ENCODE measurements around the gene GDF15. TPM values are rescaled to one million over a fixed set of nuclear protein-coding genes. Genes with fewer than 3 reads are reported as not detected.
A peak's percentile ranks its signal among the peaks of the same experiment; 100 is the strongest.
"Not testable (repeated sequence)": the region's sequence is repeated elsewhere in the genome, so short reads cannot be mapped to it uniquely, and the experiment has no call there.

Gene GDF15
- total and polyA plus RNA-seq, 12 donors, result 0.33 to 29.2 (median 4.5) TPM

DNA sequence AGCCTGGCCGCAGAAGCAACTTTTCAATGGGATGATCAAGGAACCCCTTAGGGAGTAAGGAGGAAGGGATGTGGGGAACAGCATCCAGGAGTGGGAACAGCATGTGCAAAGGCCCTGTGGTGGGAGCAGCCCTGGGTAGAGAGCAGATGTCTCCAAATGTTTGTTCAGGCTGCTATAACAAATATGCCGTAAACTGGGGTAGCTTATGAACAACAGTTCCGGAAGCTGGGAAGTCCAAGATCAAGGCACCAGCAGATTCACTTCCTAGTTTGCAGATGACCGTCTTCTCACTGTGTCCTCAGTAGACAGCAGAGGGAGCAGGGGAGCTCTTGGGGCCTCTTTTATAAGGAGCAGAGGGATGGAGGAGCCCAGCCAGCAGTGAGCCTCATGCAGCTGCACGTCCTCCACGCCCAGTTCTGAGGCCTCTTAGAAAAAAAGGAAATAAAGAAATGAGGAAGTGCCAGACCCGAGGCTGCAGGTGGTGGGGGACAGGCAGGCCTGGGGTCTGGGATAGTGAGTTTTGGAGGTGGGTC, 15.7 kb downstream of the GDF15 start:
- intact Hi-C loops (cut with DNase I), result loop anchor here in 1 of 2 donors (10.0 kb wide), 1 partner anchor 127 kb away; the partner anchor contains the start of gene IQCN
- peaks cover 7 to 15% of the 10 kb centered on the region in 2 donors for H3K4me1 ChIP-seq (replicated peaks in 1 of 2)
- DNase-seq, result peak in 6 of 7 donors; percentile 57 to 82 (median 74)
- H3K9me3 ChIP-seq (replicated peaks in 1 of 3), result no peaks in the 10 kb centered on the region
- H3K4me3 ChIP-seq, result no peak overlapping the region
- WGBS, 4 donors, result 45 to 59% (median 55%) methylated on average over 7 of the region's 7 CpGs
- no peaks in the 10 kb centered on the region for H3K36me3 ChIP-seq (replicated peaks in 1 of 2)
- H3K27me3 ChIP-seq, result no peaks in the 10 kb centered on the region
- TF ChIP-seq, protein P1, sequence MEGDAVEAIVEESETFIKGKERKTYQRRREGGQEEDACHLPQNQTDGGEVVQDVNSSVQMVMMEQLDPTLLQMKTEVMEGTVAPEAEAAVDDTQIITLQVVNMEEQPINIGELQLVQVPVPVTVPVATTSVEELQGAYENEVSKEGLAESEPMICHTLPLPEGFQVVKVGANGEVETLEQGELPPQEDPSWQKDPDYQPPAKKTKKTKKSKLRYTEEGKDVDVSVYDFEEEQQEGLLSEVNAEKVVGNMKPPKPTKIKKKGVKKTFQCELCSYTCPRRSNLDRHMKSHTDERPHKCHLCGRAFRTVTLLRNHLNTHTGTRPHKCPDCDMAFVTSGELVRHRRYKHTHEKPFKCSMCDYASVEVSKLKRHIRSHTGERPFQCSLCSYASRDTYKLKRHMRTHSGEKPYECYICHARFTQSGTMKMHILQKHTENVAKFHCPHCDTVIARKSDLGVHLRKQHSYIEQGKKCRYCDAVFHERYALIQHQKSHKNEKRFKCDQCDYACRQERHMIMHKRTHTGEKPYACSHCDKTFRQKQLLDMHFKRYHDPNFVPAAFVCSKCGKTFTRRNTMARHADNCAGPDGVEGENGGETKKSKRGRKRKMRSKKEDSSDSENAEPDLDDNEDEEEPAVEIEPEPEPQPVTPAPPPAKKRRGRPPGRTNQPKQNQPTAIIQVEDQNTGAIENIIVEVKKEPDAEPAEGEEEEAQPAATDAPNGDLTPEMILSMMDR (IDR thresholded peaks at IDR 0.05), result peak in 4 of 6 experiments; percentile 26 to 38 (median 30)
- no peak for TF ChIP-seq POLR2A (IDR thresholded peaks at IDR 0.05)
- peak overlapping the region in 1 of 5 donors; percentile 60 for H3K27ac ChIP-seq

DNA sequence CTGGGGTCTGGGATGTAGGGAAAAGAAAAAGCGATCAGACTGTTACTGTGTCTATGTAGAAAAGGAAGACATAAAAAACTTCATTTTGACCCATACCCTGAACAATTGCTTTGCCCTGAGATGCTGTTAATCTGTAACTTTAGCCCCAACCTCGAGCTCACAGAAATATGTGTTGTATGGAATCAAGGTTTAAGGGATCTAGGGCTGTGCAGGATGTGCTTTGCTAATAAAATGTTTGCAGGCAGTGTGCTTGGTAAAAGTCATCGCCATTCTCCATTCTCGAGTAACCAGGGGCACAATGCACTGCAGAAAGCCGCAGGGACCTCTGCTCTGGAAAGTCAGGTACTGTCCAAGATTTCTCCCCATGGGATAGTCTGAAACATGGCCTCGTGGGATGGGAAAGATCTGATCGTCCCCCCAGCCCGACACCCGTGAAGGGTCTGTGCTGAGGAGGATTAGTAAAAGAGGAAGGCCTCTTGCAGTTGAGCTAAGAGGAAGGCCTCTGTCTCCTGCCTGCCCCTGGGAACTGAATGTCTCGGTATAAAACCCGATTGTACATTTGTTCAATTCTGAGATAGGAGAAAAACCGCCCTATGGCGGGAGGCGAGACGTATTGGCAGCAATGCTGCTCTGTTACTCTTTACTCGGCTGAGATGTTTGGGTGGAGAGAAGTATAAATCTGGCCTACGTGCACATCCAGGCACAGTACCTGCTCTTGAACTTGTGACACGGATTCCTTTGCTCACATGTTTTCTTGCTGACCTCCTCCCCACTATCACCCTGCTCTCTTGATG, 16.7 kb downstream of the GDF15 start:
- intact Hi-C loops (cut with DNase I), result loop anchor here in 1 of 2 donors (10.0 kb wide), 1 partner anchor 128 kb away; the partner anchor contains the start of gene IQCN
- peak overlapping the region in 1 of 5 donors; percentile 65 for H3K27ac ChIP-seq
- H3K27me3 ChIP-seq; DNase-seq; H3K4me1 ChIP-seq (replicated peaks in 1 of 2); H3K9me3 ChIP-seq (replicated peaks in 1 of 3); H3K36me3 ChIP-seq (replicated peaks in 1 of 2); H3K4me3 ChIP-seq: not testable (repeated sequence)
- WGBS, 4 donors, result 73 to 84% (median 76%) methylated on average over 18 of the region's 18 CpGs

DNA sequence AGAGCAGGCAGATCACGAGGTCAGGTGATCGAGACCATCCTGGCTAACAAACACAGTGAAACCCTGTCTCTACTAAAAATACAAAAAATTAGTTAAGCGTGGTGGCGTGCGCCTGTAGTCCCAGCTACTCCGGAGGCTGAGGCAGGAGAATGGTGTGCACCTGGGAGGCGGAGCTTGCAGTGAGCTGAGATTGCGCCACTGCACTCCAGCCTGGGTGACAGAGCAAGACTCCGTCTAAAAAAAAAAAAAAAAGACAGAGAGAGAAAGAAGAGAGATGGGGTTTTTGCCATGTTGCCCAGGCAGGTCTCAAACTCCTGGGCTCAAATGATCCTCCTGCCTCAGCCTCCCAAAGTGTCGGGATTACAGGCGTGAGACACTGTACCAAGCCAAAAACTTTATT, 19.8 kb downstream of the GDF15 start:
- intact Hi-C loops (cut with DNase I), result loop anchor here in 1 of 2 donors (10.0 kb wide), 1 partner anchor 131 kb away; the partner anchor contains the start of gene IQCN
- WGBS, 4 donors, result 83 to 92% (median 87%) methylated on average over 11 of the region's 11 CpGs
- H3K36me3 ChIP-seq (replicated peaks in 1 of 2); H3K27me3 ChIP-seq; DNase-seq; H3K27ac ChIP-seq; H3K9me3 ChIP-seq (replicated peaks in 1 of 3); H3K4me1 ChIP-seq (replicated peaks in 1 of 2); H3K4me3 ChIP-seq: not testable (repeated sequence)

DNA sequence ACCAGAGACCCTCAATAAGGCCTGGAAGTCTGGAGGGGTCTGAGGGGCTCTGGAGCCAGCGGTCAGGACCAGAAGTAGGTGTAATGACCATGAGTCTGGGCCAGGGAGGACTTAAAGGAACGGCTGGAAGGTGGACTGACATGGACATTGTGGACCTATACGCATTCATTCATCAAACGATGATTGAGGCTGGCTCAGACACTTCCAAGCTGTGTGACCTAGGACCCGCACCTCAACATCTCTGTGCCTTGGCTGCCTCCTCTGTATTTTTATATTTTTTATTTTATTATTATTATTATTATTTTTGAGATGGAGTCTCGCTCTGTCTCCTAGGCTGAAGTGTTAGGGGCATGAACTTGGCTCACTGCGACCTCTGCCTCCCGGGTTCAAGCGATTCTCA, 20.8 kb downstream of the GDF15 start:
- DNase-seq, result no peak
- Histone ChIP-seq H3K4me3 (no peak overlapping the region), H3K27ac (no peak overlapping the region), H3K9me3 (replicated peaks in 1 of 3) (no peaks in the 10 kb centered on the region), H3K36me3 (replicated peaks in 1 of 2) (no peaks in the 10 kb centered on the region), H3K4me1 (replicated peaks in 1 of 2) (no peaks in the 10 kb centered on the region), H3K27me3 (no peaks in the 10 kb centered on the region)
- 92 to 97% (median 93%) methylated on average over 9 of the region's 9 CpGs for WGBS, 4 donors
- intact Hi-C loops (cut with DNase I), result loop anchor here in 1 of 2 donors (10.0 kb wide), 1 partner anchor 132 kb away; the partner anchor contains the start of gene IQCN
- TF ChIP-seq, protein P1 (IDR thresholded peaks at IDR 0.05), result no peak
- no peak for TF ChIP-seq POLR2A (IDR thresholded peaks at IDR 0.05)

DNA sequence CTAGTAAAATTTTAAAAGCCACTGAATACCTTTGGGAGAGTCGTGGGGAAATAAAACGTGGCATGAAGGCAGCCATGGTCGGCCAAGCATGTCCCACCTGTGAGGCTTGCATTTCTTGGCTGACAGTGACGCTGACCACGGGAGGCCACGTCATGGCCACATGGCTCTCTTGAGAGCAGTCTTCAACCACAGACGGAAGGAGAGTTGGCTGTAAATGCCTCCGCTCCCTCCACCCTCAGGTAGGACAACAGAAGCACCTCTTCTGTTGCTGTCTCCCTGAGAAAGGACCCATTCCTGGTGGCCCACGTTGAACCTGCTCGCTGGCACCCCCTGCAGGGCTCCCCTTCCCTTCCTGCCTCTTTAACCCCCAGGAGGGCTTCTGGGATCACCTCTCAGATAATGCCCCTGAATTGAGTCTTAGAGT, 22.1 kb downstream of the GDF15 start:
- H3K27me3 ChIP-seq, result no peaks in the 10 kb centered on the region
- no peak for TF ChIP-seq POLR2A (IDR thresholded peaks at IDR 0.05)
- TF ChIP-seq, protein P1 (IDR thresholded peaks at IDR 0.05), result peak in 4 of 6 experiments; percentile 51 to 60 (median 55)
- intact Hi-C loops (cut with DNase I), result loop anchor here in 1 of 2 donors (10.0 kb wide), 1 partner anchor 133 kb away; the partner anchor contains the start of gene IQCN
- peak in 4 of 7 donors; percentile 56 to 72 (median 62) for DNase-seq
- H3K4me3 ChIP-seq, result no peak overlapping the region
- H3K4me1 ChIP-seq (replicated peaks in 1 of 2), result no peaks in the 10 kb centered on the region
- H3K36me3 ChIP-seq (replicated peaks in 1 of 2), result no peaks in the 10 kb centered on the region
- WGBS, 4 donors, result 49 to 61% (median 54%) methylated on average over 7 to 10 of the region's 10 CpGs
- no peaks in the 10 kb centered on the region for H3K9me3 ChIP-seq (replicated peaks in 1 of 3)
- no peak overlapping the region for H3K27ac ChIP-seq

All from adrenal gland (tissue), 12 donors.